H9 (cell line): ENCODE results near the gene SHROOM1. TPM values are rescaled to one million over a fixed set of nuclear protein-coding genes. Genes with fewer than 3 reads are reported as not detected.

Source experiments
- DNase-seq: peaks from one replicate; pipeline ENCODE4 v3.0.0-alpha.2; 2017
- H2AFZ ChIP-seq: one replicate; pipeline ENCODE4 v1.6.1; 2013; ENCODE audit warnings: mild to moderate bottlenecking, low read length, control low read depth, moderate library complexity
- H2AK5ac ChIP-seq: 2 replicates; pipeline ENCODE4 v1.6.1; 2013; ENCODE audit warnings: low read length, control low read depth, mixed read lengths; ENCODE audit not compliant: insufficient read length
- H2BK120ac ChIP-seq: one replicate; pipeline ENCODE4 v1.6.1; 2013; ENCODE audit warnings: low read depth, mild to moderate bottlenecking, low read length, control low read depth, inconsistent platforms; ENCODE audit not compliant: poor library complexity, severe bottlenecking
- H2BK12ac ChIP-seq: 2 replicates; pipeline ENCODE4 v1.6.1; 2013; ENCODE audit warnings: low read length, control low read depth, mixed read lengths, low read depth; ENCODE audit not compliant: insufficient read length
- H2BK15ac ChIP-seq: 2 replicates; pipeline ENCODE4 v1.6.1; 2013; ENCODE audit warnings: low read depth, low read length, control low read depth
- H2BK20ac ChIP-seq: one replicate; pipeline ENCODE4 v1.6.1; 2013; ENCODE audit warnings: low read depth, mild to moderate bottlenecking, low read length, control low read depth, inconsistent platforms; ENCODE audit not compliant: poor library complexity, severe bottlenecking
- H2BK5ac ChIP-seq: 2 replicates; pipeline ENCODE4 v1.6.1; 2013; ENCODE audit warnings: low read length, control low read depth, mixed read lengths; ENCODE audit not compliant: insufficient read length
- H3K14ac ChIP-seq: 2 replicates; pipeline ENCODE4 v1.6.1; 2013; ENCODE audit warnings: low read length, control low read depth; ENCODE audit not compliant: insufficient read depth
- H3K18ac ChIP-seq: 2 replicates; pipeline ENCODE4 v1.6.1; 2013; ENCODE audit warnings: low read depth, mild to moderate bottlenecking, mixed read lengths, low read length, control low read depth; ENCODE audit not compliant: insufficient read length
- H3K23ac ChIP-seq: 2 replicates; pipeline ENCODE4 v1.6.1; 2013; ENCODE audit warnings: low read length, control low read depth, mixed read lengths, low read depth; ENCODE audit not compliant: insufficient read length
- H3K23me2 ChIP-seq: 2 replicates; pipeline ENCODE4 v1.6.1; 2013; ENCODE audit warnings: low read depth, mild to moderate bottlenecking, mixed read lengths, low read length, control low read depth; ENCODE audit not compliant: insufficient read length, poor library complexity, severe bottlenecking
- H3K27ac ChIP-seq: 2 replicates; pipeline ENCODE4 v1.5.1; 2013; ENCODE audit warnings: low read length, control low read depth, mixed read lengths, low read depth; ENCODE audit not compliant: insufficient read length
- H3K27me3 ChIP-seq: 2 replicates; pipeline ENCODE4 v1.6.1; 2013; ENCODE audit warnings: low read length, control low read depth, inconsistent platforms; ENCODE audit not compliant: insufficient read depth
- H3K4ac ChIP-seq: 2 replicates; pipeline ENCODE4 v1.6.1; 2013; ENCODE audit warnings: low read depth, mild to moderate bottlenecking, control low read depth, inconsistent platforms, low read length, moderate library complexity
- H3K4me1 ChIP-seq: 2 replicates; pipeline ENCODE4 v1.6.1; 2013; ENCODE audit warnings: low read length, control low read depth, inconsistent platforms; ENCODE audit not compliant: insufficient read depth
- H3K4me2 ChIP-seq: 2 replicates; pipeline ENCODE4 v1.6.1; 2013; ENCODE audit warnings: low read length, control low read depth, mixed read lengths; ENCODE audit not compliant: insufficient read length, insufficient read depth
- H3K56ac ChIP-seq: 2 replicates; pipeline ENCODE4 v1.6.1; 2013; ENCODE audit warnings: low read depth, mild to moderate bottlenecking, mixed read lengths, low read length, control low read depth; ENCODE audit not compliant: insufficient read length
- H3K79me1 ChIP-seq: 2 replicates; pipeline ENCODE4 v1.6.1; 2013; ENCODE audit warnings: low read depth, mild to moderate bottlenecking, moderate library complexity, low read length, control low read depth, inconsistent platforms; ENCODE audit not compliant: insufficient read depth, poor library complexity, severe bottlenecking
- H3K79me2 ChIP-seq: 2 replicates; pipeline ENCODE4 v1.6.1; 2013; ENCODE audit warnings: low read length, control low read depth, inconsistent platforms; ENCODE audit not compliant: insufficient read depth
- H3K9ac ChIP-seq: 2 replicates; pipeline ENCODE4 v1.6.1; 2013; ENCODE audit warnings: low read length, control low read depth, mixed read lengths; ENCODE audit not compliant: insufficient read length; ENCODE audit errors: extremely low read depth
- H3K9me3 ChIP-seq: one replicate; pipeline ENCODE4 v1.6.1; 2013; ENCODE audit warnings: low read depth, low read length, inconsistent platforms; ENCODE audit not compliant: control insufficient read depth
- H3T11ph ChIP-seq: one replicate; pipeline ENCODE4 v1.6.1; 2013; ENCODE audit warnings: mild to moderate bottlenecking, low read length, control low read depth, inconsistent platforms
- H4K20me1 ChIP-seq: one replicate; pipeline ENCODE4 v1.6.1; 2013; ENCODE audit not compliant: control insufficient read depth, insufficient read length, insufficient read depth
- H4K5ac ChIP-seq: 2 replicates; pipeline ENCODE4 v1.6.1; 2013; ENCODE audit warnings: low read depth, mild to moderate bottlenecking, mixed read lengths, low read length, control low read depth; ENCODE audit not compliant: insufficient read length
- H4K8ac ChIP-seq: replicated peaks from 2 replicates; pipeline ENCODE4 v1.6.1; 2013; ENCODE audit warnings: low read length, control low read depth, mixed read lengths, low read depth; ENCODE audit not compliant: insufficient read length
- H4K91ac ChIP-seq: 2 replicates; pipeline ENCODE4 v1.6.1; 2013; ENCODE audit warnings: low read depth, mild to moderate bottlenecking, moderate library complexity, mixed read lengths, low read length, control low read depth; ENCODE audit not compliant: insufficient read length
- H3K27ac Mint-ChIP-seq, 3 experiments: 2 replicates in 2 of 3; 3 replicates in 1 of 3; pipeline ENCODE4 v1.8.0; 2020 to 2021; ENCODE audit warnings: mixed read lengths in 3 of 3, mild to moderate bottlenecking in 1 of 3, moderate library complexity in 1 of 3
- H3K27me3 Mint-ChIP-seq: 2 replicates; pipeline ENCODE4 v1.8.0; 2021; ENCODE audit warnings: low read depth, mild to moderate bottlenecking, moderate library complexity, mixed read lengths
- H3K36me3 Mint-ChIP-seq, 3 experiments: 2 replicates in 2 of 3; 3 replicates in 1 of 3; pipeline ENCODE4 v1.8.0; 2020 to 2021; ENCODE audit warnings: low read depth in 3 of 3, mixed read lengths in 3 of 3; ENCODE audit not compliant: insufficient read depth in 1 of 3
- H3K4me1 Mint-ChIP-seq, 2 experiments: 2 replicates each; pipeline ENCODE4 v1.8.0; 2020; ENCODE audit warnings: mixed read lengths in 2 of 2
- H3K4me3 Mint-ChIP-seq, 2 experiments: 2 replicates in 1 of 2; 3 replicates in 1 of 2; pipeline ENCODE4 v1.8.0; 2020 to 2021; ENCODE audit warnings: mild to moderate bottlenecking in 2 of 2, mixed read lengths in 2 of 2, moderate library complexity in 1 of 2
- H3K9me3 Mint-ChIP-seq, 2 experiments: 2 replicates in 1 of 2; 3 replicates in 1 of 2; pipeline ENCODE4 v1.8.0; 2020; ENCODE audit warnings: mild to moderate bottlenecking in 2 of 2, mixed read lengths in 2 of 2, moderate library complexity in 1 of 2
- WGBS: extraction: QIAGEN DNeasy Blood & Tissue Kit; methylation state at CpG from one replicate; pipeline ENCODE4 v1.1.7; 2013; ENCODE audit warnings: missing lambda C conversion rate, low lambda C conversion rate, mixed read lengths; ENCODE audit not compliant: insufficient read length; ENCODE audit errors: extremely low coverage; 5-methylcytosine and 5-hydroxymethylcytosine counted together
- total RNA-seq: library from RNA; stranded (reverse); gene quantifications from 2 replicates; pipeline ENCODE4 v1.2.1, GENCODE V29; 2021
- TF ChIP-seq, protein P1 (sequence below): fragments of 200-600 bp; sonication (generic); conservative IDR thresholded peaks from 3 replicates; pipeline ENCODE4 v1.8.0; 2021; ENCODE audit warnings: antibody characterized with exemption, mild to moderate bottlenecking

The SHROOM1 gene
- total RNA-seq, 1 experiment from 2014 or later, result 7.0 TPM

DNA sequence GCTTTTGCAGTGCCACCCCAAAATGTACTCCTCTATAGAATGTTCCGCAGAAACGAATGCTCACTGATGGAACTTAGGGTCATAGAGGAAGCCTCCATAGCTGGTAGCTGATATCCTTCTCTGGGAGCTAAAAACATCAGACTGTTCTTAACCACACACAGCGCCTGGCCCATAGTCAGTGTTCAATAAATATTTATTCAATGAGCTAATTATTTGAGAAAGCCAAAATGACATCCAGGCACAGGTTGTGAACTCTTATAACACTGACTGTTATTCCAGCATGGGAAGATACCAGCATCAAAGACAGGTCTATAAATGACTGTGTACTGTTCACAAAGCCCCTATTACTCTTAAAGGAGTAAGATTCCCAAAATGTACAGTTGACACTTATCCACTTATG is 22.9 kb upstream of the SHROOM1 start:
- no peak overlapping the region for H4K5ac ChIP-seq
- H3K79me1 ChIP-seq, result no peaks in the 10 kb centered on the region
- no CpG with 5 or more reads among the region's 3 CpGs for WGBS
- H2BK12ac ChIP-seq, result no peak overlapping the region
- no peaks in the 10 kb centered on the region for H3K23me2 ChIP-seq
- no peak overlapping the region for H3K23ac ChIP-seq
- H2BK5ac ChIP-seq, result no peak overlapping the region
- TF ChIP-seq, protein P1, sequence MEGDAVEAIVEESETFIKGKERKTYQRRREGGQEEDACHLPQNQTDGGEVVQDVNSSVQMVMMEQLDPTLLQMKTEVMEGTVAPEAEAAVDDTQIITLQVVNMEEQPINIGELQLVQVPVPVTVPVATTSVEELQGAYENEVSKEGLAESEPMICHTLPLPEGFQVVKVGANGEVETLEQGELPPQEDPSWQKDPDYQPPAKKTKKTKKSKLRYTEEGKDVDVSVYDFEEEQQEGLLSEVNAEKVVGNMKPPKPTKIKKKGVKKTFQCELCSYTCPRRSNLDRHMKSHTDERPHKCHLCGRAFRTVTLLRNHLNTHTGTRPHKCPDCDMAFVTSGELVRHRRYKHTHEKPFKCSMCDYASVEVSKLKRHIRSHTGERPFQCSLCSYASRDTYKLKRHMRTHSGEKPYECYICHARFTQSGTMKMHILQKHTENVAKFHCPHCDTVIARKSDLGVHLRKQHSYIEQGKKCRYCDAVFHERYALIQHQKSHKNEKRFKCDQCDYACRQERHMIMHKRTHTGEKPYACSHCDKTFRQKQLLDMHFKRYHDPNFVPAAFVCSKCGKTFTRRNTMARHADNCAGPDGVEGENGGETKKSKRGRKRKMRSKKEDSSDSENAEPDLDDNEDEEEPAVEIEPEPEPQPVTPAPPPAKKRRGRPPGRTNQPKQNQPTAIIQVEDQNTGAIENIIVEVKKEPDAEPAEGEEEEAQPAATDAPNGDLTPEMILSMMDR, result no peak
- Mint-ChIP-seq H3K4me1 (peaks cover 3 to 8% of the 10 kb centered on the region in 2 experiments; a peak in 3 of 4 replicates), H3K27me3 (no peaks in the 10 kb centered on the region; the same call in 1 of the 2 replicates), H3K9me3 (no peaks in the 10 kb centered on the region), H3K27ac (no peak overlapping the region), H3K36me3 (no peaks in the 10 kb centered on the region), H3K4me3 (no peak overlapping the region)
- no peak for DNase-seq
- no peak overlapping the region for H3T11ph ChIP-seq
- no peak overlapping the region for H4K91ac ChIP-seq
- H2BK120ac ChIP-seq, result no peak overlapping the region
- H4K8ac ChIP-seq, result no peak overlapping the region
- H3K18ac ChIP-seq, result no peak overlapping the region
- no peak overlapping the region for H2AK5ac ChIP-seq
- no peaks in the 10 kb centered on the region for H3K4me1 ChIP-seq
- no peak overlapping the region for H3K9ac ChIP-seq
- no peak overlapping the region for H3K4ac ChIP-seq
- no peaks in the 10 kb centered on the region for H3K27me3 ChIP-seq
- no peaks in the 10 kb centered on the region for H3K79me2 ChIP-seq
- no peak overlapping the region for H3K27ac ChIP-seq
- H3K4me2 ChIP-seq, result no peak overlapping the region
- H4K20me1 ChIP-seq, result no peaks in the 10 kb centered on the region
- no peak overlapping the region for H2BK20ac ChIP-seq
- H2BK15ac ChIP-seq, result no peak overlapping the region
- H3K14ac ChIP-seq, result no peak overlapping the region
- no peak overlapping the region for H2AFZ ChIP-seq
- H3K9me3 ChIP-seq, result no peaks in the 10 kb centered on the region
- H3K56ac ChIP-seq, result no peak overlapping the region
